OCI-M2 (cell line): ENCODE results near the gene GSDME.

Experiments
- DNase-seq: peaks from one replicate; lab custom pipeline; 2025; ENCODE audit not compliant: unreplicated experiment; lab: John Stamatoyannopoulos, UW

The GSDME gene

GRCh38 chr7:24707988-24708615 lies 49.2 kb downstream of the GSDME start:
- no peak for DNase-seq

GRCh38 chr7:24706211-24707170 lies 50.8 kb downstream of the GSDME start:
- DNase-seq: no peak

- DNase-seq: no peak
These were observed 51.8 kb downstream of the GSDME start for GRCh38 chr7:24705461-24705954.

- no peak for DNase-seq
These were observed 53.0 kb downstream of the GSDME start for GRCh38 chr7:24704311-24704710.

- DNase-seq: no peak
These were observed 54.0 kb downstream of the GSDME start for GRCh38 chr7:24703296-24703695.

GRCh38 chr7:24702755-24703154 lies 54.5 kb downstream of the GSDME start:
- DNase-seq: no peak

- DNase-seq: no peak
These were observed 55.7 kb downstream of the GSDME start for GRCh38 chr7:24701261-24702235.

GRCh38 chr7:24700521-24701260 lies 56.6 kb downstream of the GSDME start:
- DNase-seq: no peak

GRCh38 chr7:24698531-24699266 lies 58.6 kb downstream of the GSDME start:
- DNase-seq: no peak

GRCh38 chr7:24697416-24697815 lies 59.8 kb downstream of the GSDME start:
- DNase-seq: no peak

- DNase-seq: no peak
These were observed 64.7 kb downstream of the GSDME start for GRCh38 chr7:24692592-24692991.

- no peak for DNase-seq
These were observed 67.0 kb downstream of the GSDME start for GRCh38 chr7:24690251-24690650.

- DNase-seq: no peak
These were observed 71.6 kb downstream of the GSDME start for GRCh38 chr7:24685708-24686107.

GRCh38 chr7:24670782-24671181 lies 86.5 kb downstream of the GSDME start:
- no peak for DNase-seq

- peak; percentile 24 for DNase-seq
These were observed 87.2 kb downstream of the GSDME start for GRCh38 chr7:24669971-24670591.

- DNase-seq: no peak
These were observed 88.2 kb downstream of the GSDME start for GRCh38 chr7:24668927-24669635.

- DNase-seq: no peak
These were observed 91.5 kb downstream of the GSDME start for GRCh38 chr7:24665564-24666294.

- DNase-seq: no peak
These were observed 96.7 kb downstream of the GSDME start for GRCh38 chr7:24660546-24660945.
